Uterus (tissue), 2 donors: ENCODE data around the gene GRIN1.

Source experiments
- POLR2A ChIP-seq, 2 donors: fragments of 450-650 bp; IDR thresholded peaks; one replicate each; pipeline ENCODE4 v1.6.1; 2016; ENCODE audit warnings: antibody characterized with exemption in 2 of 2, mild to moderate bottlenecking in 1 of 2, moderate library complexity in 1 of 2
- TF ChIP-seq, protein P1 (sequence below), 4 experiments: fragments of 200-600 bp in 2 of 4; fragments of 450-650 bp in 2 of 4; sonication (generic) in 2 of 4; IDR thresholded peaks; one replicate each; pipeline ENCODE4 v1.5.1; 2016 to 2019; ENCODE audit warnings: antibody characterized with exemption in 4 of 4, mild to moderate bottlenecking in 2 of 4, moderate library complexity in 1 of 4

GRCh38 chr9:137109250-137110146 is 29.5 kb upstream of the GRIN1 start:
- TF ChIP-seq, protein P1, sequence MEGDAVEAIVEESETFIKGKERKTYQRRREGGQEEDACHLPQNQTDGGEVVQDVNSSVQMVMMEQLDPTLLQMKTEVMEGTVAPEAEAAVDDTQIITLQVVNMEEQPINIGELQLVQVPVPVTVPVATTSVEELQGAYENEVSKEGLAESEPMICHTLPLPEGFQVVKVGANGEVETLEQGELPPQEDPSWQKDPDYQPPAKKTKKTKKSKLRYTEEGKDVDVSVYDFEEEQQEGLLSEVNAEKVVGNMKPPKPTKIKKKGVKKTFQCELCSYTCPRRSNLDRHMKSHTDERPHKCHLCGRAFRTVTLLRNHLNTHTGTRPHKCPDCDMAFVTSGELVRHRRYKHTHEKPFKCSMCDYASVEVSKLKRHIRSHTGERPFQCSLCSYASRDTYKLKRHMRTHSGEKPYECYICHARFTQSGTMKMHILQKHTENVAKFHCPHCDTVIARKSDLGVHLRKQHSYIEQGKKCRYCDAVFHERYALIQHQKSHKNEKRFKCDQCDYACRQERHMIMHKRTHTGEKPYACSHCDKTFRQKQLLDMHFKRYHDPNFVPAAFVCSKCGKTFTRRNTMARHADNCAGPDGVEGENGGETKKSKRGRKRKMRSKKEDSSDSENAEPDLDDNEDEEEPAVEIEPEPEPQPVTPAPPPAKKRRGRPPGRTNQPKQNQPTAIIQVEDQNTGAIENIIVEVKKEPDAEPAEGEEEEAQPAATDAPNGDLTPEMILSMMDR (IDR thresholded peaks at IDR 0.05) = no peak
- TF ChIP-seq POLR2A (IDR thresholded peaks at IDR 0.05) = no peak
